DND-41 (cell line): Measurements from ENCODE around the gene CDKN1A.

ENCODE experiments used
- EZH2 ChIP-seq: IDR thresholded peaks from 3 replicates; pipeline ENCODE4 v1.6.1; 2012; ENCODE audit warnings: borderline replicate concordance, low read depth, mild to moderate bottlenecking, moderate library complexity, low read length, inconsistent platforms; ENCODE audit not compliant: severe bottlenecking
- TF ChIP-seq, protein P1 (sequence below): IDR thresholded peaks from 2 replicates; pipeline ENCODE4 v1.5.1; 2012; ENCODE audit warnings: borderline replicate concordance, low read length, moderate library complexity, mild to moderate bottlenecking; ENCODE audit not compliant: poor library complexity, severe bottlenecking; ENCODE audit errors: extremely low read depth

DNA sequence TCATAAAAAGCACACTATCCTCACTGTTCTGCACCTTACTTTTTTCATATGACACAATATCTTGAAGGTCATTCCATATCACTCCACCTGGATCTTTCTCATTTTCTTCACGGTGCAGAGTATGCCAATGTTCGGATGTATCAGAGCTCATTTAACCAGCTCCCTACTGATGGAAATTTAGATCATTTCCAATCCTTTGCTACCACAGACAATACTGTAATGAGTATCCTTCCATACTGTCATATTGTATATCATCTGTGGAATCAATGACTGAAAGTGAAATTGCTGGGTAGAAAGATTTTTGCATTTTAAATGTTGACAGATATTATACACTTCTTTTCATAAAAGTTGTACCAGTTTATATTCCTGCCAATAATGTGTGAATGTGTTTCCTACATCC, 16.9 kb downstream of the CDKN1A start:
- TF ChIP-seq, protein P1, sequence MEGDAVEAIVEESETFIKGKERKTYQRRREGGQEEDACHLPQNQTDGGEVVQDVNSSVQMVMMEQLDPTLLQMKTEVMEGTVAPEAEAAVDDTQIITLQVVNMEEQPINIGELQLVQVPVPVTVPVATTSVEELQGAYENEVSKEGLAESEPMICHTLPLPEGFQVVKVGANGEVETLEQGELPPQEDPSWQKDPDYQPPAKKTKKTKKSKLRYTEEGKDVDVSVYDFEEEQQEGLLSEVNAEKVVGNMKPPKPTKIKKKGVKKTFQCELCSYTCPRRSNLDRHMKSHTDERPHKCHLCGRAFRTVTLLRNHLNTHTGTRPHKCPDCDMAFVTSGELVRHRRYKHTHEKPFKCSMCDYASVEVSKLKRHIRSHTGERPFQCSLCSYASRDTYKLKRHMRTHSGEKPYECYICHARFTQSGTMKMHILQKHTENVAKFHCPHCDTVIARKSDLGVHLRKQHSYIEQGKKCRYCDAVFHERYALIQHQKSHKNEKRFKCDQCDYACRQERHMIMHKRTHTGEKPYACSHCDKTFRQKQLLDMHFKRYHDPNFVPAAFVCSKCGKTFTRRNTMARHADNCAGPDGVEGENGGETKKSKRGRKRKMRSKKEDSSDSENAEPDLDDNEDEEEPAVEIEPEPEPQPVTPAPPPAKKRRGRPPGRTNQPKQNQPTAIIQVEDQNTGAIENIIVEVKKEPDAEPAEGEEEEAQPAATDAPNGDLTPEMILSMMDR, result no peak
- TF ChIP-seq EZH2, result no peak
